IMR-90 (cell line): ENCODE measurements around the gene RBBP4. TPM values are rescaled to one million over a fixed set of nuclear protein-coding genes. Genes with fewer than 3 reads are reported as not detected.

Source experiments
- ATAC-seq: fragments of 200-7000 bp; cut with Tn5 transposase; 2 replicates; pipeline ENCODE4 v1.9.1; 2020; ENCODE audit warnings: low read depth, mild to moderate bottlenecking, moderate library complexity
- BruUV-seq: library from RNA; stranded (reverse); fragments of 400-500 nt; replicated peaks from 2 replicates; lab custom pipeline; 2021; lab: Mats Ljungman, UMichigan
- CTCF ChIA-PET: fragments of 300-600 bp; formaldehyde crosslinking; extraction: SDS; loops from one replicate; lab custom pipeline; 2021; ENCODE audit warnings: antibody characterized with exemption; lab: Yijun Ruan, JAX
- POLR2A ChIA-PET: fragments of 300-600 bp; sonication (Branson Sonifier 250); formaldehyde crosslinking; loops from one replicate; lab custom pipeline; 2022; ENCODE audit warnings: antibody characterized with exemption; ENCODE audit not compliant: unreplicated experiment; lab: Charles Lee
- DNase-seq: peaks from one replicate; pipeline ENCODE4 v3.0.0; 2013
- H2AFZ ChIP-seq: replicated peaks from 2 replicates; pipeline ENCODE3; 2013; ENCODE audit warnings: low read length, mild to moderate bottlenecking; ENCODE audit not compliant: poor library complexity
- H2AK5ac ChIP-seq: 2 replicates; pipeline ENCODE4 v1.6.1; 2013; ENCODE audit warnings: low read depth, low read length, inconsistent platforms
- H2AK9ac ChIP-seq: replicated peaks from 2 replicates; pipeline ENCODE3; 2013; ENCODE audit warnings: mild to moderate bottlenecking, low read depth, low read length, moderate library complexity; ENCODE audit not compliant: poor library complexity
- H2BK120ac ChIP-seq: 2 replicates; pipeline ENCODE4 v1.6.1; 2013; ENCODE audit warnings: low read depth, low read length, inconsistent platforms
- H2BK15ac ChIP-seq: 3 replicates; pipeline ENCODE4 v1.6.1; 2013; ENCODE audit warnings: low read depth, low read length, inconsistent platforms
- H2BK20ac ChIP-seq: 2 replicates; pipeline ENCODE4 v1.6.1; 2013; ENCODE audit warnings: low read depth, mild to moderate bottlenecking, inconsistent platforms, low read length, moderate library complexity
- H2BK5ac ChIP-seq: 2 replicates; pipeline ENCODE4 v1.6.1; 2013; ENCODE audit warnings: mild to moderate bottlenecking, low read depth, low read length, inconsistent platforms; ENCODE audit not compliant: poor library complexity, severe bottlenecking
- H3K14ac ChIP-seq: replicated peaks from 2 replicates; pipeline ENCODE4 v1.6.1; 2013; ENCODE audit warnings: low read depth, low read length, inconsistent platforms
- H3K18ac ChIP-seq: 2 replicates; pipeline ENCODE4 v1.6.1; 2013; ENCODE audit warnings: low read depth, low read length, control low read depth
- H3K23ac ChIP-seq: 2 replicates; pipeline ENCODE4 v1.6.1; 2013; ENCODE audit warnings: low read depth, low read length, inconsistent platforms
- H3K27ac ChIP-seq: 2 replicates; pipeline ENCODE4 v1.5.1; 2013; ENCODE audit warnings: mild to moderate bottlenecking, control low read depth, low read length; ENCODE audit not compliant: insufficient read depth
- H3K27me3 ChIP-seq: 2 replicates; pipeline ENCODE4 v1.6.1; 2013; ENCODE audit warnings: low read length; ENCODE audit not compliant: control insufficient read depth, insufficient read depth
- H3K36me3 ChIP-seq: 2 replicates; pipeline ENCODE4 v1.6.1; 2013; ENCODE audit warnings: low read length, mixed read lengths; ENCODE audit not compliant: control insufficient read depth, insufficient read depth
- H3K4ac ChIP-seq: 2 replicates; pipeline ENCODE4 v1.6.1; 2013; ENCODE audit warnings: low read depth, low read length, inconsistent platforms
- H3K4me1 ChIP-seq: 2 replicates; pipeline ENCODE4 v1.6.1; 2013; ENCODE audit warnings: low read length, mixed read lengths; ENCODE audit not compliant: control insufficient read depth, insufficient read depth
- H3K4me2 ChIP-seq: 2 replicates; pipeline ENCODE4 v1.6.1; 2013; ENCODE audit warnings: low read depth, mild to moderate bottlenecking, control low read depth, low read length, moderate library complexity
- H3K4me3 ChIP-seq: 2 replicates; pipeline ENCODE4 v1.5.1; 2013; ENCODE audit warnings: low read depth, mild to moderate bottlenecking, control low read depth, low read length, moderate library complexity; ENCODE audit not compliant: insufficient read depth
- H3K56ac ChIP-seq: 2 replicates; pipeline ENCODE4 v1.6.1; 2013; ENCODE audit warnings: low read length, inconsistent platforms; ENCODE audit not compliant: insufficient read depth; ENCODE audit errors: extremely low read depth
- H3K79me1 ChIP-seq, 2 experiments: 2 replicates each; pipeline ENCODE4 v1.6.1; 2013; ENCODE audit warnings: low read length in 2 of 2, inconsistent platforms in 1 of 2, low read depth in 1 of 2
- H3K9ac ChIP-seq: 2 replicates; pipeline ENCODE4 v1.6.1; 2013; ENCODE audit warnings: low read depth, low read length, control low read depth
- H3K9me1 ChIP-seq: 2 replicates; pipeline ENCODE4 v1.6.1; 2013; ENCODE audit warnings: low read length, inconsistent platforms; ENCODE audit not compliant: insufficient read depth
- H3K9me3 ChIP-seq: 2 replicates; pipeline ENCODE4 v1.6.1; 2013; ENCODE audit warnings: low read length; ENCODE audit not compliant: control insufficient read depth, insufficient read depth
- H4K20me1 ChIP-seq: 2 replicates; pipeline ENCODE4 v1.6.1; 2013; ENCODE audit warnings: low read length, inconsistent platforms; ENCODE audit not compliant: insufficient read depth
- H4K5ac ChIP-seq: 2 replicates; pipeline ENCODE4 v1.6.1; 2013; ENCODE audit warnings: mild to moderate bottlenecking, low read depth, low read length, control low read depth
- H4K8ac ChIP-seq, 2 experiments: 2 replicates each; pipeline ENCODE4 v1.6.1; 2013; ENCODE audit warnings: low read depth in 2 of 2, low read length in 2 of 2, control low read depth in 1 of 2, inconsistent platforms in 1 of 2
- H4K91ac ChIP-seq: 2 replicates; pipeline ENCODE4 v1.6.1; 2013; ENCODE audit warnings: low read depth, low read length, inconsistent platforms; ENCODE audit not compliant: insufficient read depth
- BHLHE40 ChIP-seq: fragments of 150-350 bp; IDR thresholded peaks from 2 replicates; pipeline ENCODE4 v1.6.1; 2016; ENCODE audit warnings: mild to moderate bottlenecking, low read depth, low read length
- CEBPB ChIP-seq: IDR thresholded peaks from 2 replicates; pipeline ENCODE4 v1.6.1; 2012; ENCODE audit warnings: low read depth, low read length, improper control_type of control experiment
- CHD1 ChIP-seq: IDR thresholded peaks from 2 replicates; pipeline ENCODE4 v1.6.1; 2012; ENCODE audit warnings: low read depth, low read length, improper control_type of control experiment
- MAFK ChIP-seq: IDR thresholded peaks from 2 replicates; pipeline ENCODE4 v1.6.1; 2012; ENCODE audit warnings: low read depth, low read length, improper control_type of control experiment
- MAZ ChIP-seq: IDR thresholded peaks from 2 replicates; pipeline ENCODE4 v1.6.1; 2012; ENCODE audit warnings: low read depth, mild to moderate bottlenecking, low read length, improper control_type of control experiment, moderate library complexity, borderline replicate concordance
- MXI1 ChIP-seq: IDR thresholded peaks from 2 replicates; pipeline ENCODE4 v1.6.1; 2012; ENCODE audit warnings: low read depth, mild to moderate bottlenecking, low read length, moderate library complexity, borderline replicate concordance
- NFE2L2 ChIP-seq: fragments of 150-350 bp; IDR thresholded peaks from 2 replicates; pipeline ENCODE4 v1.6.1; 2016; ENCODE audit warnings: low read depth, mild to moderate bottlenecking, low read length
- POLR2A ChIP-seq: IDR thresholded peaks from 2 replicates; pipeline ENCODE4 v1.6.1; 2012; ENCODE audit warnings: mild to moderate bottlenecking, low read depth, low read length
- RAD21 ChIP-seq: IDR thresholded peaks from 2 replicates; pipeline ENCODE4 v1.6.1; 2012; ENCODE audit warnings: low read length, improper control_type of control experiment
- RCOR1 ChIP-seq: IDR thresholded peaks from 2 replicates; pipeline ENCODE4 v1.6.1; 2012; ENCODE audit warnings: mild to moderate bottlenecking, low read length, improper control_type of control experiment; ENCODE audit not compliant: insufficient replicate concordance
- RFX5 ChIP-seq: IDR thresholded peaks from 2 replicates; pipeline ENCODE4 v1.8.0; 2012; ENCODE audit warnings: low read depth, mild to moderate bottlenecking, low read length, moderate library complexity
- SMC3 ChIP-seq: fragments of 150-350 bp; IDR thresholded peaks from 2 replicates; pipeline ENCODE4 v1.6.1; 2016; ENCODE audit warnings: low read depth, mild to moderate bottlenecking, antibody characterized with exemption, low read length, moderate library complexity
- WGBS, 2 experiments: methylation state at CpG; one replicate each; pipeline versions ENCODE4 v1.1.5 to v1.1.7; 2013; ENCODE audit warnings: missing lambda C conversion rate in 2 of 2; ENCODE audit not compliant: insufficient read length in 1 of 2; ENCODE audit errors: extremely low coverage in 2 of 2; 5-methylcytosine and 5-hydroxymethylcytosine counted together
- dilution Hi-C: fragments of 300-500 bp; cut with HindIII; formaldehyde crosslinking; loops from one replicate; pipeline ENCODE4 v1.14.3; 2018; ENCODE audit warnings: low sequenced_read_pairs; ENCODE audit not compliant: unreplicated experiment
- in situ Hi-C: fragments of 300-500 bp; cut with MboI; formaldehyde crosslinking; loops from 3 replicates; pipeline ENCODE4 v1.14.3; 2019; ENCODE audit warnings: low sequenced_read_pairs, inconsistent platforms, mixed read lengths
- intact Hi-C: fragments of 100-400 bp; cut with micrococcal nuclease; formaldehyde crosslinking; loops from 2 replicates; pipeline ENCODE4 v1.10.0; 2022
- polyA plus RNA-seq, 3 experiments: library from polyadenylated mRNA; depleted of rRNA; stranded (reverse); fragments of >200 nt; gene quantifications; 2 replicates each; pipeline ENCODE4 v1.2.3, GENCODE V29; 2012; ENCODE audit warnings: low replicate concordance in 1 of 3
- total RNA-seq: library from RNA; depleted of rRNA; stranded (reverse); fragments of >200 nt; gene quantifications from 2 replicates; pipeline ENCODE4 v1.2.3, GENCODE V29; 2012
- TF ChIP-seq, protein P1 (sequence below): conservative IDR thresholded peaks from 2 replicates; pipeline ENCODE4 v1.5.1; 2012; ENCODE audit warnings: mild to moderate bottlenecking, low read depth, low read length, improper control_type of control experiment

RBBP4 gene
- total and polyA plus RNA-seq, 2 of the 4 experiments (the other 2 are of a cell fraction), result 82.9 to 161 TPM

DNA sequence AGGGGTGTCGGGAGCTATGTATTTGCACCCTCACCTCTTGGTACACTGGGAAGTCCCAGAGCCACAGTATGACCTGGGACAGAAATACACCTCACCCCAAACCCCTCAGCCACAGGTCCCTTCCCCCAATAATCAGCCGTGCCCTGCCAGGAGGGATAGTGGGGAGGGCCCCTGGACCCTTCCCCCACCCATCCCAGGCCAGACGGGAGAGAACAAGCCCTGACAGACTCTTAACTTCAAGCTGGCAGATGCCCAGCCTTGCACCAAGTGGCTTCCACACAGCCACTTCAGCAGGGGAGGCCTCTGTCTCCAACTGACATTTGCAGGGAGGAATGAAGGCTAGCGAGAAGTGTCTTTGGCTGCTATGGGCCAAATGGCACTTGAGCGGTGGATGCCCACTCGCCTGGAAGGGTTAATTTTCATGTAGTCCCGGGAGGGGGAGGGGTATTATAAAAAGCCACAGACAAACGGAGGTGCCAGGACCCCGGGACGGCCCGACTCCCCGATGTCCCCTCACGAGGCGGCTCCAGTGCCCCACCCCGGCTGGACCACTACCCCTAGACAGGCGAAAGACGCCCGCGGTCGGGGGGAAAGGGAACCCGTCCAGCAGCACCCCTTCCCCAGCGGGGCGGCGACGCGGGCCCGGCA lies 51.1 kb downstream of the RBBP4 start:
- H3K23ac ChIP-seq, result peak overlapping the region; percentile 98
- peaks cover 15% of the 10 kb centered on the region for H3K4me1 ChIP-seq
- H2BK120ac ChIP-seq, result peak overlapping the region; percentile 97
- peak overlapping the region; percentile 77 for H3K4me3 ChIP-seq
- DNase-seq (peak; percentile 33), ATAC-seq (peak; percentile 0)
- peak overlapping the region; percentile 54; the same call in 2 of the 3 replicates for H2BK15ac ChIP-seq
- no peaks in the 10 kb centered on the region; the same call in 1 of the 2 replicates for H4K20me1 ChIP-seq
- H2AK5ac ChIP-seq, result peak overlapping the region; percentile 96
- peak overlapping the region; percentile 71 to 86 for H4K8ac ChIP-seq
- H3K14ac ChIP-seq, result peak overlapping the region; percentile 98
- H2AK9ac ChIP-seq, result peak overlapping the region; percentile 94
- H3K9ac ChIP-seq, result peak overlapping the region; percentile 95
- dilution Hi-C loops, result no loop called here
- no peaks in the 10 kb centered on the region for H3K36me3 ChIP-seq
- TF ChIP-seq RAD21 (no peak), POLR2A (peak; percentile 69), MXI1 (0 out of 2 replicates have a peak, but pooled peaks have one; percentile 3), CEBPB (no peak), SMC3 (0 out of 2 replicates have a peak, but pooled peaks have one; percentile 5), MAFK (no peak), NFE2L2 (no peak), RCOR1 (no peak), BHLHE40 (no peak), MAZ (no peak), RFX5 (no peak), CHD1 (0 out of 2 replicates have a peak, but pooled peaks have one; percentile 29)
- TF ChIP-seq, protein P1, sequence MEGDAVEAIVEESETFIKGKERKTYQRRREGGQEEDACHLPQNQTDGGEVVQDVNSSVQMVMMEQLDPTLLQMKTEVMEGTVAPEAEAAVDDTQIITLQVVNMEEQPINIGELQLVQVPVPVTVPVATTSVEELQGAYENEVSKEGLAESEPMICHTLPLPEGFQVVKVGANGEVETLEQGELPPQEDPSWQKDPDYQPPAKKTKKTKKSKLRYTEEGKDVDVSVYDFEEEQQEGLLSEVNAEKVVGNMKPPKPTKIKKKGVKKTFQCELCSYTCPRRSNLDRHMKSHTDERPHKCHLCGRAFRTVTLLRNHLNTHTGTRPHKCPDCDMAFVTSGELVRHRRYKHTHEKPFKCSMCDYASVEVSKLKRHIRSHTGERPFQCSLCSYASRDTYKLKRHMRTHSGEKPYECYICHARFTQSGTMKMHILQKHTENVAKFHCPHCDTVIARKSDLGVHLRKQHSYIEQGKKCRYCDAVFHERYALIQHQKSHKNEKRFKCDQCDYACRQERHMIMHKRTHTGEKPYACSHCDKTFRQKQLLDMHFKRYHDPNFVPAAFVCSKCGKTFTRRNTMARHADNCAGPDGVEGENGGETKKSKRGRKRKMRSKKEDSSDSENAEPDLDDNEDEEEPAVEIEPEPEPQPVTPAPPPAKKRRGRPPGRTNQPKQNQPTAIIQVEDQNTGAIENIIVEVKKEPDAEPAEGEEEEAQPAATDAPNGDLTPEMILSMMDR, result no peak
- H2AFZ ChIP-seq, result peak overlapping the region; percentile 93
- H4K91ac ChIP-seq, result peak overlapping the region; percentile 99
- peak overlapping the region; percentile 100 for H3K4ac ChIP-seq
- 1% methylated on average over 13 of the region's 27 CpGs; no CpG with 5 or more reads in 1 of the 2 experiments for WGBS, 2 experiments
- H3K4me2 ChIP-seq, result peak overlapping the region; percentile 93
- in situ Hi-C loops, result no loop called here
- ChIA-PET CTCF (no interaction called here), POLR2A (interaction anchor here (0.6 kb wide), 1 partner anchor 52 kb away, joined by 4 read pairs; no protein-coding TSS in a partner anchor)
- H3K79me1 ChIP-seq, result peaks cover 22 to 34% of the 10 kb centered on the region in 2 experiments
- intact Hi-C loops, result loop anchor here (2.0 to 10.0 kb wide), 2 partner anchors 51 to 393 kb away; partner anchors contain the start of genes RBBP4 and ZBTB8OS
- H4K5ac ChIP-seq, result peak overlapping the region; percentile 89
- peak overlapping the region; percentile 93 for H3K56ac ChIP-seq
- peak overlapping the region; percentile 91 for H2BK20ac ChIP-seq
- H3K9me3 ChIP-seq, result peaks cover 3% of the 10 kb centered on the region; the same call in 1 of the 2 replicates
- 0 out of 2 replicates have a peak, but pooled peaks cover 9% of the 10 kb centered on the region for H3K9me1 ChIP-seq
- peak overlapping the region; percentile 90 for H3K27ac ChIP-seq
- peak overlapping the region; percentile 100 for H2BK5ac ChIP-seq
- no peaks in the 10 kb centered on the region for H3K27me3 ChIP-seq
- no TSS peak for BruUV-seq
- H3K18ac ChIP-seq, result peak overlapping the region; percentile 86
